GM21423 (cell line): Measurements from ENCODE around the gene HMCN1.
"Not testable (repeated sequence)": the region's sequence is repeated elsewhere in the genome, so short reads cannot be mapped to it uniquely, and the experiment has no call there.

Experiments
- ATAC-seq: cut with Tn5 transposase; IDR thresholded peaks from one replicate; pipeline ENCODE4 v1.9.1; 2021; ENCODE audit warnings: mild to moderate bottlenecking, moderate library complexity; ENCODE audit not compliant: unreplicated experiment

HMCN1 gene

DNA sequence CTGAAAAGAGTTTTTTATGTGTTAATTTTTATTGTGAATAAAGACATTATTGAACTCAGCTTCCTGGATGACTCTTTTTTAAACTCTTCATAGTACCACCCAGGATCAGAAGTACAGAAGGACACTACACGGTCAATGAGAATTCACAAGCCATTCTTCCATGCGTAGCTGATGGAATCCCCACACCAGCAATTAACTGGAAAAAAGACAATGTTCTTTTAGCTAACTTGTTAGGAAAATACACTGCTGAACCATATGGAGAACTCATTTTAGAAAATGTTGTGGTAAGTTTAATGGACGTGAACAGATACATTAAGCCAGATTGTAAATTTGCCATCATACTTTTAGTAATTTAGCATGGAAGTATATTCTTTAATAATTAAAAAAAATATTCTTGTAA, 391.3 kb downstream of the HMCN1 start:
- no peak for ATAC-seq

DNA sequence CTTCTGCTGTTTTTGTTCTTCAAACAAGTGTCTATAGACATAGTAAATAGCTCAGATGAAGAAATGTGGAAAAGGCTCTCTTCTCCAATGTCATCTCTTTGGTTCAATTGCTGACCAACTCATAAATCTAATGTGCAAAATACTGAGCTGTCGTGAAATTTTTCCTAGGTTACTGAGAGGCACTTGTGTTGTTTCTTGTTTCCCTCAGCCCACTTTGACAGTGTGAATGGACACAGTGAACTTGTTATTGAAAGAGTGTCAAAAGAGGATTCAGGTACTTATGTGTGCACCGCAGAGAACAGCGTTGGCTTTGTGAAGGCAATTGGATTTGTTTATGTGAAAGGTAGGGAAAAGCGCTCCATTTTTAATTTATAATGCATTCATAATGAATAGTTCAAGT, 395.6 kb downstream of the HMCN1 start:
- no peak for ATAC-seq

DNA sequence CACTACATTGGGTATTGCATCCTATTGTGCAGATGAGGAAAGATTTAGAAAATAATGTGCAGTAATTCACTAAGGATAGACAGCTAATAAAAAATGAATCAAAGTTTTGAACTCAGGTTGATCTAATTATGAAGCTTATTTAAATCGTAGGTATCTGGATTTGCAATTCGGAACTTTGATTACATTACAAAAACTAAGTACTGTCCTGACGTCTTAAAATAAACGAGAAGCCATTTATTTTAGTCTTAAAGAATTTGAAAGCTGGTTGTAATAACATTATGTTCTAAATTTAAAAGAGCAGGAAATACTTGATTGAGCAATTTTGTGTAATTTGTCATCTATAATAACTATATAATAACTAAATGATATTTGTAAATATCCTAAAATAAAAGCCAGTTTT, 404.9 kb downstream of the HMCN1 start:
- no peak for ATAC-seq

- ATAC-seq = no peak
Observed at GRCh38 chr1:186139701-186140100, 405.5 kb downstream of the HMCN1 start.

DNA sequence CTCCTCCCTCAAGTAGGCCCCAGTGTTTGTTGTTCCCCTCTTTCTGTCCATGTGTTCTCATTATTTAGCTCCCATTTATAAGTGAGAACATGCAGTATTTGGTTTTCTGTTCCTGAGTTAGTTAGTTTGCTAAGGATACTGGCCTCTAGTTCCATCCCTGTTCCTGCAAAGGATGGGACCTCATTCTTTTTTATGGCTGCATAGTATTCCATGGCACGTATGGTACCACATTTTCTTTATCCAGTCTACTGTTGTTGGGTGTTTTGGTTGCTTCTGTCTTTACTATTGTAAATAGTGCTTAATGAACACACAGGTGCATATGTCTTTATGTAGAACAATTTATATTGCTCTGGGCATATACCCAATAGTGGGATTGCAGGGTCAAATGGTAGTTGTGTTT, 408.0 kb downstream of the HMCN1 start:
- ATAC-seq = no peak

DNA sequence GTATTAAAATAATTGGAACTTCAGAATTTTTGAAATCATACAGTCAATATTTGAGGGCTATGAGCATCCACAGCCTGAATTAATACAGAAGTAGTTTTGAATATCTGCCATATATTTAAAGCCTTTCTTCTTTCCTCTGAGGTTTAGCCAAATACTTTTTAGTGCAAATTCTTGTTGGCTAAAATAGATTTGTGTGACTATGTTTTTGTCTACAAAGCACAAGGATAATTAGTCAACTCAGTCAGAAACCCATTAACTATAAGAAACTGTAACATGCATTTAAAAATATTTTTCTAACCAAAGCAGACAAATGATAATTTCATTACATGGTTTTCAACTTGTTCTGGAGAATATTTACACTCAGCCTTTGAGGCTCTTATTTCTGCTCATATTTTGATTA, 408.7 kb downstream of the HMCN1 start:
- no peak for ATAC-seq

DNA sequence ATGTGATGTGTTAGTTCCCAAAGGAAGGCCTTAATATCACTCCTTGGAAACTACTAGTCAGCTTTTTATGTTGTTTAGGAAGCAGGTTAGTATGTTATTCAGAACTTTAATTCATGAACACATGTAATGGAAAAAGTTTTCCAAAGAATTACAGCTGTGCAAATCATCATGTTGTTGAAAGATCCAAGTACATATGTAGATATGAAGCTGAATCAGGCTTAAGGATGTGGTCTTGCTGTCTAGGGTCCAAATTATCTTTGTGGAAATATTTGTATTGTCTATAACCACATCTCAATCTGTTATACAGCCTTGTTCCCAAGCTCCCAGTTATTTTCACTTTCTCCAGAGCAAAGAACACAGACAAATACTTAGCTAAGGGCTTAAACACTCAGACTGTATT, 409.3 kb downstream of the HMCN1 start:
- ATAC-seq = no peak

- ATAC-seq = no peak
Observed at GRCh38 chr1:186144505-186144904, 410.3 kb downstream of the HMCN1 start.

- no peak for ATAC-seq
Observed at GRCh38 chr1:186146974-186147373, 412.8 kb downstream of the HMCN1 start.

DNA sequence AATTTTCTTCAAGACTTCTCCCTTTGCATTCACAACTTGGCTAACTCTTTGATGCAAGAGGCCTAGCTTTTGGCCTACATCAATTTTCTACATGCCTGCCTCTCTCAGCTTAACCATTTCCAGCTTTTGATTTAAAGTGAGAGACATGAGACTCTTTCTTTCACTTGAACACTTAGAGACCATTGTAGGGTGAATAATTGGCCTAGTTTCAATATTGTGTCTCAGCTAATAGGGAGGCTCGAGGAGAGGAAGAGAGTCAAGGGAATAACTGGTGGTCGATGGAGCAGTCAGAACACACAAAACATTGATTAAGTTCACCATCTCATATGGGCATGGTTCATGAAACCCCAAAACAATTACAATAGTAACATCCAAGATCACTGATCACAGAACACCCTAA, 415.4 kb downstream of the HMCN1 start:
- ATAC-seq = no peak

GRCh38 chr1:186152227-186152619, 418.0 kb downstream of the HMCN1 start:
- no peak for ATAC-seq

DNA sequence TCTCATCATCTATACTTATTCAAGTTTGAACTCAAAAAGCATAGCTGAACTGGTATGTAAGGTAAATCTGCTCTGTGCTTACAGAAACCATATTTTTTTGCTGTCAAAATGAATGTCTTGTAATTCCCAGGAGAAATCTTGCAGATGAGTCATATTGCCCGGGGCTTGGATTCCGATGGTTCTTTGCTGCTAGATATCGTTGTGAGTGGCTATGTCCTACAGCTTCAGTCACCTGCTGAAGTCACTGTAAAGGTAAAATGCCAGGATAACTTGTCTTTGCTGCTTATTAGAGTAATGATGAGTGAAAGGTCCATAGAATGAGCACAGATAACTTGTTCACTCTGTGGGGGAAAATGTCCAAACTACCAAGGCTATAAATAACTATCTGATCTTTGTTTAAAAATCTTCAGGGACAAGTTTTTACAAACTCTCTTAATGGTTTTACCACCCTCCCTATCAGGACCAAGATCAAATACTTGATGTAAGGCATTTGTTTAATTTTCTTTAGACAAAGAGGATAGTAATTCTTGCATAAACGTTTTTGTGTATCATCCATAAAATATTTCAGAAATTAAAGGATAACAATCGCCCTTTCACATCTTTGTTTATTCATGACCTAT, 418.5 kb downstream of the HMCN1 start:
- no peak for ATAC-seq

DNA sequence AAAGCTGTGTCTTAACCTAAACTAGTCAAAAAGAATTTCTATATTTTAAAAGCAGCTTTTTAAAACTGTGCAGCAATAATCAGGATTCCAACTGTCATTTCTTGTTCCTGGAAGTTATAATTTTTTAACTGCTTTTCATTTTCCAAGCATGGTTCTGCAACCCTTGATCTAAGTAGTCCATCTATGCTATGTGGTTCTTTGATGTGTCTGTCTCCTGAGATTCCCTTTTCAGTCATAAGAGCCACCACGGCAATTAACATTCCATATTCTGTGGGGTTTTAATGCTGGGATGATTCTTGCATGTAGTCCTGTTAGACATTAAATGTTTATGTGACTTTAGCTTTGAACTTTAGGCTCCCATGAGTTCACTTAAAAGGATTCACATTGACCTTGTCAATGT, 420.5 kb downstream of the HMCN1 start:
- no peak for ATAC-seq

DNA sequence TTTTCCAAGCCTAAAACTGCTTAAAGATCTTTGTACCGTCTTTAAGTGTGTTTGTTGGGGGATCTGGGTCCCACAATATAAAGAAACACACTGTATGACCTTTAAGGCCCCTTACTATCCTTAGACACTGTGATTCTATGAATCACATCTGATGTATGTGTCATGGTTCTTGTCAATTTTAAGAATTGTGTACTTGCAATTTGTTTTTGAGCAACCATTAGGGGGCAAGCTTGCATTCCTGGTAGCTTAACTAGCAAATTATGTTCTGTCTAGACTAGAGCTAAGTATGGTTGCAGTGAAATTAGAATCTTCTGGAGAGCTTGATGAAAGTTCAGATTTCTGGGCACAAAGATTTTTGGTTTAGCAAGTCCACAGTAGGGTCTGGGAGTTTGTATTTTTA, 421.4 kb downstream of the HMCN1 start:
- ATAC-seq = peak; percentile 71

- ATAC-seq = not testable (repeated sequence)
Observed at GRCh38 chr1:186162895-186163294, 428.7 kb downstream of the HMCN1 start.

GRCh38 chr1:186164773-186165172, 430.6 kb downstream of the HMCN1 start:
- no peak for ATAC-seq

GRCh38 chr1:186165303-186165702, 431.1 kb downstream of the HMCN1 start:
- ATAC-seq = no peak

DNA sequence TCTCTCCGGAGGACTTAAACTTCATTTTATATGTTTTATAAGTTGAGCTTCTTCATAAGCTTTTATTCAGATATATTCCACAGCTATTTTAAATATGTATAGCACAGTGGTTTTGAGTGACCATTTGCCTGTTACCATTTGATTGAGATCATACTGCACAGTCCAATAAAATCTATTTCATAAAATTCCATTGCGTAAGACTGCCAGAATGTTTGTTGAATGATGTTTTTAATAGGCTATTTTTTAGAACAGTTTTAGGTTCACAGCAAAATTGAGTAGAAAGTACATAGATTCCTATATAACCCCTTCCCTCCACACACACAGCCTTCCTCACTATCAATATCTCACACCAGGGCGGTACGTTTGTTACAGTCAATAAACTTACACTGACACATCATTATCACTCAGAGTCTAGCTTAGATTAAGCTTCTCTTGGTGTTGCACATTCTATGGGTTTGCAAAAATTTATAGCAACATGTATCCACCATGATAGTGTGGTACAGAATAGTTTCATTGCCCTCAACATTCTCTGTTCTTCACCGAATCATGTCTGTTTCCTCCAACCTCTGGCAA, 433.0 kb downstream of the HMCN1 start:
- ATAC-seq = no peak

DNA sequence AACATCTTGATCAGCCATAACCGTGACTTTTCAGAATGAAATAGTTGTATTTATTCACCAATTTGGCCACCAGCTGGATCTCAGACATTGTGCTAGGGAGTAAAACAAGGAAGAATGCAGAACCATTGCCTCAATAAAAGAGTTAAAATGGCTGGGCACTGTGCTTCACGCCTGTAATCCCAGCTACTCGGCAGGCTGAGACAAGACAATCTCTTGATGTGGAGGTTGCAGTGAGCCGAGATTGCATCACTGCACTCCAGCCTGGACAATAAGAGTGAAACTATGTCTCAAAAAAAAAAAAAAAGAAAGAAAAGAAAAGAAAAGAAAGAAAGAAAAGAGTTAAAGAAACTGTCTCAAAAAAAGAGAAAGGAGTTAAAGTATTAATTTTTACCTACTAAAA, 441.4 kb downstream of the HMCN1 start:
- no peak for ATAC-seq

GRCh38 chr1:186178426-186179043, 444.3 kb downstream of the HMCN1 start:
- ATAC-seq = no peak

DNA sequence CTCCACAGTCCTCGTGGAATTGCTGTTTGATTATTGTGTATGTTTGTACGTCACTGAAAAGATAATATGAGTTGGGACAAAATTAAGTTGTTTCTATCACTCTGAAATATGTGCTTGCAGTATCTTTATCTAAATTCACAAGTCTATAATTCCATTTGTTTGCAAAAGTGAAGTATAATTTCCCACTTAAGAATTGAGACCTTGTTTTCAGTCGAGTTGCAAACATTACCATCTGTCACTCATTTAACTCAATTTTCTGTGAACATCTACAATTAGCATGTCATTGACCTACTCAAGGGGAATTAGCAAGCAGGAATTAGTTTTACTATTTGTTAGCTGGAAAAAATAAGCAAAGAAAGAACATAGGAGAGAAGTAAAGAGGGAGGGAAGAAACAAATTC, 445.0 kb downstream of the HMCN1 start:
- no peak for ATAC-seq

DNA sequence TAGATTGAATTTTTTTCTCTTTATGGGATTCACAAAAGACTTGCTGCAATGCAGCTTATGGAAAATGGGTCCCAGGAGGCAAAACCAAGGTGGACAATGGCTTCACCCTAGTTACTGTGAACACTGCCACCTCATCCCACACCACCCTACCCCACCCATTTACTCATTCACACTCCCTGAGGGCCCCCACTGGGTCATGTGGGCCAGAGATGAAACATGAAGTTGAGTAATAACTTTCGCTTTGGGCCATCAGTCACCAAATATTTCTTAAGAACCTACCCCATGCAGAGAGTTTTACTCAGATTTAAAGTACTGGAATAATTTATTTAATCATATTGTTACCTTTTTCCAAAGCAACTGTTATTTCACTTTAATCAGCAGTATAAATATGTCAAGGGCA, 449.0 kb downstream of the HMCN1 start:
- peak; percentile 62 for ATAC-seq
